SK-N-SH (cell line): ENCODE data around the gene SF3A1. TPM values are rescaled to one million over a fixed set of nuclear protein-coding genes. Genes with fewer than 3 reads are reported as not detected.

ENCODE experiments used
- CTCF ChIA-PET: fragments of 300-600, 350-600 bp; formaldehyde crosslinking; extraction: SDS; loops from one replicate; lab custom pipeline; 2021; lab: Yijun Ruan, JAX
- POLR2A ChIA-PET: fragments of 350-600 bp; sonication (Branson Sonifier 250); formaldehyde crosslinking; extraction: SDS; loops from one replicate; lab custom pipeline; 2020; ENCODE audit warnings: antibody characterized with exemption, inconsistent platforms; lab: Yijun Ruan, JAX
- DNase-seq: peaks from one replicate; pipeline ENCODE4 v3.0.0; 2012
- H2AFZ ChIP-seq: fragments of 200-600 bp; sonication (generic); 2 replicates; pipeline ENCODE4 v1.8.1; 2016; ENCODE audit warnings: antibody characterized with exemption, mild to moderate bottlenecking, low read depth
- H3F3A ChIP-seq: fragments of 200-600 bp; sonication (generic); replicated peaks from 2 replicates; pipeline ENCODE3; 2016; ENCODE audit warnings: antibody characterized with exemption, mild to moderate bottlenecking; ENCODE audit not compliant: insufficient read depth
- H3K27ac ChIP-seq, 2 experiments: fragments of 200-500 bp in 1 of 2; fragments of 200-600 bp in 1 of 2; sonication (Bioruptor generic) in 1 of 2; sonication (generic), shearing (Covaris generic) in 1 of 2; 2 replicates each; pipeline versions ENCODE4 v1.5.1 to v1.6.1; 2014 to 2016; ENCODE audit warnings: low read depth in 2 of 2, inconsistent platforms in 1 of 2, low read length in 1 of 2, mild to moderate bottlenecking in 1 of 2, mixed read lengths in 1 of 2
- H3K27me3 ChIP-seq: fragments of 200-600 bp; sonication (generic), shearing (Covaris generic); 2 replicates; pipeline ENCODE4 v1.6.1; 2016; ENCODE audit warnings: mixed run types; ENCODE audit not compliant: insufficient read depth
- H3K36me3 ChIP-seq, 2 experiments: fragments of 200-500 bp in 1 of 2; fragments of 200-600 bp in 1 of 2; sonication (Bioruptor generic) in 1 of 2; sonication (generic) in 1 of 2; replicated peaks in 1 of 2; 2 replicates each; pipeline versions ENCODE3 to v1.5.1; 2014 to 2016; ENCODE audit warnings: low read length in 1 of 2, mild to moderate bottlenecking in 1 of 2; ENCODE audit not compliant: insufficient read depth in 2 of 2, control insufficient read depth in 1 of 2
- H3K4me1 ChIP-seq, 2 experiments: fragments of 200-500 bp in 1 of 2; fragments of 200-600 bp in 1 of 2; sonication (Bioruptor generic) in 1 of 2; sonication (generic), shearing (Covaris generic) in 1 of 2; 2 replicates each; pipeline versions ENCODE4 v1.5.1 to v1.6.1; 2014 to 2016; ENCODE audit warnings: low read depth in 1 of 2, low read length in 1 of 2, mixed run types in 1 of 2; ENCODE audit not compliant: insufficient read depth in 2 of 2, control insufficient read depth in 1 of 2
- H3K4me2 ChIP-seq: fragments of 200-600 bp; sonication (generic), shearing (Covaris generic); 2 replicates; pipeline ENCODE4 v1.6.1; 2017; ENCODE audit warnings: mixed run types
- H3K4me3 ChIP-seq, 2 experiments: fragments of 200-500 bp in 1 of 2; fragments of 200-600 bp in 1 of 2; sonication (Bioruptor generic) in 1 of 2; sonication (generic), shearing (Covaris generic) in 1 of 2; 2 replicates each; pipeline versions ENCODE4 v1.5.1 to v1.8.1; 2014 to 2016; ENCODE audit warnings: low read depth in 2 of 2, inconsistent platforms in 1 of 2, low read length in 1 of 2, mild to moderate bottlenecking in 1 of 2, mixed read lengths in 1 of 2, moderate library complexity in 1 of 2
- H3K79me2 ChIP-seq: fragments of 200-600 bp; sonication (generic); 2 replicates; pipeline ENCODE4 v1.8.1; 2017; ENCODE audit warnings: mild to moderate bottlenecking; ENCODE audit not compliant: insufficient read depth
- H3K9ac ChIP-seq: fragments of 200-600 bp; sonication (generic); 2 replicates; pipeline ENCODE4 v1.6.1; 2017; ENCODE audit warnings: mixed run types
- H3K9me2 ChIP-seq: fragments of 200-600 bp; sonication (generic); 2 replicates; pipeline ENCODE4 v1.6.1; 2017; ENCODE audit warnings: mixed run types
- H3K9me3 ChIP-seq: fragments of 200-600 bp; sonication (generic); 2 replicates; pipeline ENCODE4 v1.6.1; 2017; ENCODE audit warnings: mixed run types, mild to moderate bottlenecking, moderate library complexity
- H4K20me1 ChIP-seq: fragments of 200-600 bp; sonication (generic); 2 replicates; pipeline ENCODE4 v1.6.1; 2017; ENCODE audit warnings: mild to moderate bottlenecking, mixed run types; ENCODE audit not compliant: insufficient read depth
- CTCF ChIP-seq: fragments of 200-600 bp; sonication (generic); IDR thresholded peaks from 2 replicates; pipeline ENCODE4 v1.6.1; 2017; ENCODE audit warnings: antibody characterized with exemption, mild to moderate bottlenecking, moderate library complexity
- ELF1 ChIP-seq: IDR thresholded peaks from 2 replicates; pipeline ENCODE4 v1.4.0; 2012
- EP300 ChIP-seq, 2 experiments: IDR thresholded peaks; 2 replicates each; pipeline versions ENCODE4 v1.4.0 to v1.6.1; 2012; ENCODE audit warnings: borderline replicate concordance in 1 of 2, low read depth in 1 of 2, low read length in 1 of 2
- EZH2phosphoT487 ChIP-seq: fragments of 200-600 bp; sonication (generic); IDR thresholded peaks from 2 replicates; pipeline ENCODE4 v1.6.1; 2017; ENCODE audit warnings: low read depth, mixed run types, mild to moderate bottlenecking, antibody characterized with exemption, moderate library complexity, borderline replicate concordance
- FOSL2 ChIP-seq: IDR thresholded peaks from 2 replicates; pipeline ENCODE4 v1.4.0; 2012; ENCODE audit warnings: low read depth, mild to moderate bottlenecking, moderate library complexity, borderline replicate concordance
- FOXJ3 ChIP-seq: sonication (generic); formaldehyde crosslinking; IDR thresholded peaks from 2 replicates; pipeline ENCODE4 v1.5.1; 2020; ENCODE audit warnings: mild to moderate bottlenecking, missing genetic modification reagents
- FOXM1 ChIP-seq: IDR thresholded peaks from 2 replicates; pipeline ENCODE4 v1.4.0; 2012; ENCODE audit warnings: low read depth, mild to moderate bottlenecking
- GATA2 ChIP-seq: sonication (generic); formaldehyde crosslinking; IDR thresholded peaks from 2 replicates; pipeline ENCODE4 v1.5.0; 2020; ENCODE audit warnings: mild to moderate bottlenecking, missing genetic modification reagents
- JUND ChIP-seq: IDR thresholded peaks from 2 replicates; pipeline ENCODE4 v1.4.0; 2012
- NFIC ChIP-seq: IDR thresholded peaks from 2 replicates; pipeline ENCODE4 v1.4.0; 2012; ENCODE audit warnings: borderline replicate concordance
- PBX3 ChIP-seq: IDR thresholded peaks from 2 replicates; pipeline ENCODE4; 2012
- RAD21 ChIP-seq: IDR thresholded peaks from 2 replicates; pipeline ENCODE4 v1.6.1; 2012; ENCODE audit warnings: mild to moderate bottlenecking, low read length
- RCOR1 ChIP-seq: fragments of 150-350 bp; IDR thresholded peaks from 2 replicates; pipeline ENCODE4 v1.6.1; 2017; ENCODE audit warnings: antibody characterized with exemption, low read length
- RFX5 ChIP-seq: IDR thresholded peaks from 2 replicates; pipeline ENCODE4 v1.6.1; 2012; ENCODE audit warnings: mild to moderate bottlenecking, improper control_type of control experiment, low read length
- RXRA ChIP-seq: IDR thresholded peaks from 2 replicates; pipeline ENCODE4 v1.4.0; 2012; ENCODE audit warnings: low read depth, mild to moderate bottlenecking, borderline replicate concordance
- SMC3 ChIP-seq: IDR thresholded peaks from 2 replicates; pipeline ENCODE4 v1.6.1; 2012; ENCODE audit warnings: low read depth, low read length, improper control_type of control experiment
- TCF12 ChIP-seq: IDR thresholded peaks from 2 replicates; pipeline ENCODE4 v1.4.0; 2012
- USF1 ChIP-seq: IDR thresholded peaks from 2 replicates; pipeline ENCODE4 v1.4.0; 2012; ENCODE audit warnings: low read depth, borderline replicate concordance
- USF2 ChIP-seq: fragments of 150-350 bp; IDR thresholded peaks from 2 replicates; pipeline ENCODE4 v1.6.1; 2017; ENCODE audit warnings: antibody characterized with exemption, low read length, low read depth, borderline replicate concordance
- WGBS: methylation state at CpG from one replicate; pipeline ENCODE4 v1.1.6; 2017; ENCODE audit warnings: low lambda C conversion rate; 5-methylcytosine and 5-hydroxymethylcytosine counted together
- polyA plus RNA-seq, 3 experiments: library from polyadenylated mRNA; depleted of rRNA; stranded (reverse); fragments of >200 nt; gene quantifications; 2 replicates each; pipeline ENCODE4 v1.2.3, GENCODE V29; 2012

Gene SF3A1
- polyA plus RNA-seq, 1 of the 3 experiments (the other 2 are of a cell fraction), result 75.2 TPM

GRCh38 chr22:30337461-30337778, 19.3 kb downstream of the SF3A1 start:
- H3F3A ChIP-seq, result peaks cover 5% of the 10 kb centered on the region
- H3K36me3 ChIP-seq, result peaks cover 56 to 93% of the 10 kb centered on the region in 2 experiments
- no peak overlapping the region for H3K9ac ChIP-seq
- H4K20me1 ChIP-seq, result no peaks in the 10 kb centered on the region
- H3K4me2 ChIP-seq, result no peak overlapping the region
- H3K9me2 ChIP-seq, result no peaks in the 10 kb centered on the region
- no peak for DNase-seq
- no peak for TF ChIP-seq RAD21
- TF ChIP-seq EZH2phosphoT487, result no peak
- no peak for TF ChIP-seq ELF1
- no peak for TF ChIP-seq TCF12
- no peak for TF ChIP-seq RXRA
- TF ChIP-seq NFIC, result no peak
- no peak for TF ChIP-seq EP300 (IDR thresholded peaks at IDR 0.05; ENCODE audit: borderline replicate concordance in 1 of 2, low read depth in 1 of 2, low read length in 1 of 2)
- no peak for TF ChIP-seq SMC3
- no peak for TF ChIP-seq RFX5
- no peak for TF ChIP-seq USF2
- TF ChIP-seq FOXJ3, result no peak
- TF ChIP-seq FOSL2, result no peak
- TF ChIP-seq FOXM1, result no peak
- TF ChIP-seq GATA2 (CRISPR knock-in tag), result no peak
- TF ChIP-seq CTCF, result no peak
- TF ChIP-seq USF1, result no peak
- no peak for TF ChIP-seq JUND
- no peak for TF ChIP-seq PBX3
- TF ChIP-seq RCOR1, result no peak
- 84% methylated on average over 8 of the region's 8 CpGs for WGBS
- no peak overlapping the region for H2AFZ ChIP-seq
- no peaks in the 10 kb centered on the region for H3K27me3 ChIP-seq
- no peaks in the 10 kb centered on the region for H3K9me3 ChIP-seq
- no peaks in the 10 kb centered on the region for H3K79me2 ChIP-seq
- H3K27ac ChIP-seq, result no peak overlapping the region
- H3K4me1 ChIP-seq, result no peaks in the 10 kb centered on the region
- H3K4me3 ChIP-seq, result no peak overlapping the region
- ChIA-PET POLR2A (interaction anchor here (1.3 kb wide), 1 partner anchor 19 kb away, joined by 3 read pairs; the partner anchor contains the start of genes CCDC157 and SF3A1), CTCF (interaction anchor here (1.3 kb wide), 1 partner anchor 9 kb away, joined by 4 read pairs; no protein-coding TSS in a partner anchor)
